ENCODE measurements around the gene ST3GAL3.

DNA sequence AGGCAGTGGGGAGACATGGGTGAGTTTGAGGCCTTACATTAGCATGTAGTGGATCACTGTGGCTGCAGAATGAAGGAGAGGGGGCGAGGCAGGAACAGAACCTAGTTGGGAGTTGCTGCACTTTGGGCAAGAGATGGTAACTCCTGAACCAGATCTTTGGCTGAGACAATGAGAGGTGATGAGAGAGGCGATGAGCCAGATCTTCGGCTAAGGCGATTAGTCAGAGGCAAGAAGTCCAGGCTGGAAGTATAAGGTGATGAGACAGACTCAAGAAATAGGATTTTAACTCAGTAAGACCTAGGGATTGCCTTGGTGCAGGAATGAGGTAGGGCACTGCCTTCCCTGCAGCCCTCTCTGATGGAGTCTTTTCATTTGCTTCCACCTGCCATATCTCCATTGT lies 217.2 kb downstream of the ST3GAL3 start:
- TF ChIP-seq, protein P1, sequence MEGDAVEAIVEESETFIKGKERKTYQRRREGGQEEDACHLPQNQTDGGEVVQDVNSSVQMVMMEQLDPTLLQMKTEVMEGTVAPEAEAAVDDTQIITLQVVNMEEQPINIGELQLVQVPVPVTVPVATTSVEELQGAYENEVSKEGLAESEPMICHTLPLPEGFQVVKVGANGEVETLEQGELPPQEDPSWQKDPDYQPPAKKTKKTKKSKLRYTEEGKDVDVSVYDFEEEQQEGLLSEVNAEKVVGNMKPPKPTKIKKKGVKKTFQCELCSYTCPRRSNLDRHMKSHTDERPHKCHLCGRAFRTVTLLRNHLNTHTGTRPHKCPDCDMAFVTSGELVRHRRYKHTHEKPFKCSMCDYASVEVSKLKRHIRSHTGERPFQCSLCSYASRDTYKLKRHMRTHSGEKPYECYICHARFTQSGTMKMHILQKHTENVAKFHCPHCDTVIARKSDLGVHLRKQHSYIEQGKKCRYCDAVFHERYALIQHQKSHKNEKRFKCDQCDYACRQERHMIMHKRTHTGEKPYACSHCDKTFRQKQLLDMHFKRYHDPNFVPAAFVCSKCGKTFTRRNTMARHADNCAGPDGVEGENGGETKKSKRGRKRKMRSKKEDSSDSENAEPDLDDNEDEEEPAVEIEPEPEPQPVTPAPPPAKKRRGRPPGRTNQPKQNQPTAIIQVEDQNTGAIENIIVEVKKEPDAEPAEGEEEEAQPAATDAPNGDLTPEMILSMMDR (IDR thresholded peaks at IDR 0.05) = no peak
- no peak for TF ChIP-seq POLR2A (IDR thresholded peaks at IDR 0.05)

Measured in testis (tissue), 2 donors.